GM19035 (cell line): ENCODE results near the gene TPGS2.
"Not testable (repeated sequence)": the region's sequence is repeated elsewhere in the genome, so short reads cannot be mapped to it uniquely, and the experiment has no call there.

Experiments
- ATAC-seq: cut with Tn5 transposase; IDR thresholded peaks from one replicate; pipeline ENCODE4 v1.9.1; 2021; ENCODE audit not compliant: unreplicated experiment

Gene TPGS2

GRCh38 chr18:36825526-36825925, 3.3 kb downstream of the TPGS2 start:
- no peak for ATAC-seq

- no peak for ATAC-seq
Measured at GRCh38 chr18:36821681-36822080, 7.1 kb downstream of the TPGS2 start.

GRCh38 chr18:36819621-36820020, 9.2 kb downstream of the TPGS2 start:
- no peak for ATAC-seq

- ATAC-seq: no peak
Measured at GRCh38 chr18:36818652-36819051, 10.2 kb downstream of the TPGS2 start.

- no peak for ATAC-seq
Measured at GRCh38 chr18:36817039-36817438, 11.8 kb downstream of the TPGS2 start.

- not testable (repeated sequence) for ATAC-seq
Measured at GRCh38 chr18:36816096-36816495, 12.7 kb downstream of the TPGS2 start.

GRCh38 chr18:36814994-36815393, 13.8 kb downstream of the TPGS2 start:
- ATAC-seq: no peak

GRCh38 chr18:36813824-36814223, 15.0 kb downstream of the TPGS2 start:
- ATAC-seq: no peak

GRCh38 chr18:36813101-36813775, 15.6 kb downstream of the TPGS2 start:
- ATAC-seq: no peak

GRCh38 chr18:36812678-36813077, 16.1 kb downstream of the TPGS2 start:
- ATAC-seq: no peak

GRCh38 chr18:36811955-36812354, 16.8 kb downstream of the TPGS2 start:
- ATAC-seq: no peak

- no peak for ATAC-seq
Measured at GRCh38 chr18:36811430-36811829, 17.4 kb downstream of the TPGS2 start.

GRCh38 chr18:36809590-36810381, 19.0 kb downstream of the TPGS2 start:
- ATAC-seq: peak; percentile 96

- no peak for ATAC-seq
Measured at GRCh38 chr18:36808681-36809080, 20.1 kb downstream of the TPGS2 start.

GRCh38 chr18:36805105-36805504, 23.7 kb downstream of the TPGS2 start:
- no peak for ATAC-seq

- ATAC-seq: no peak
Measured at GRCh38 chr18:36798738-36799473, 29.9 kb downstream of the TPGS2 start.

- no peak for ATAC-seq
Measured at GRCh38 chr18:36792634-36793283, 36.0 kb downstream of the TPGS2 start.

GRCh38 chr18:36786686-36787085, 42.1 kb downstream of the TPGS2 start:
- no peak for ATAC-seq

GRCh38 chr18:36783792-36784191, 45.0 kb downstream of the TPGS2 start:
- no peak for ATAC-seq

- ATAC-seq: no peak
Measured at GRCh38 chr18:36782710-36783109, 46.1 kb downstream of the TPGS2 start.

GRCh38 chr18:36780748-36781147, 48.1 kb downstream of the TPGS2 start:
- no peak for ATAC-seq
